Mesenchymal stem cell (in vitro differentiated cells and primary cell): ENCODE measurements around the gene MAN1C1.

Experiments
- DNase-seq: peaks from one replicate; pipeline ENCODE4 v3.0.0-alpha.2; 2013
- H2AFZ ChIP-seq: one replicate; pipeline ENCODE4 v1.6.1; 2013; ENCODE audit warnings: low read depth, mild to moderate bottlenecking, control low read depth, inconsistent platforms, low read length, moderate library complexity
- H2AK5ac ChIP-seq: 2 replicates; pipeline ENCODE4 v1.6.1; 2013; ENCODE audit warnings: low read length, moderate library complexity, mild to moderate bottlenecking, inconsistent platforms; ENCODE audit not compliant: severe bottlenecking
- H2BK120ac ChIP-seq: one replicate; pipeline ENCODE4 v1.6.1; 2013; ENCODE audit warnings: low read depth, mild to moderate bottlenecking, inconsistent platforms, low read length, moderate library complexity
- H2BK12ac ChIP-seq, 2 experiments: one replicate each; pipeline ENCODE4 v1.6.1; 2013; ENCODE audit warnings: inconsistent platforms in 2 of 2, low read length in 2 of 2, mild to moderate bottlenecking in 2 of 2, moderate library complexity in 2 of 2, control low read depth in 1 of 2
- H2BK15ac ChIP-seq: one replicate; pipeline ENCODE4 v1.6.1; 2013; ENCODE audit warnings: mild to moderate bottlenecking, low read depth, inconsistent platforms; ENCODE audit not compliant: poor library complexity, severe bottlenecking
- H2BK5ac ChIP-seq: 2 replicates; pipeline ENCODE4 v1.6.1; 2013; ENCODE audit warnings: low read depth, mild to moderate bottlenecking, low read length, control low read depth, inconsistent platforms; ENCODE audit not compliant: poor library complexity, severe bottlenecking
- H3K14ac ChIP-seq, 2 experiments: one replicate each; pipeline ENCODE4 v1.6.1; 2013; ENCODE audit warnings: inconsistent platforms in 2 of 2, low read length in 2 of 2, control low read depth in 1 of 2, mild to moderate bottlenecking in 1 of 2, moderate library complexity in 1 of 2
- H3K18ac ChIP-seq, 2 experiments: one replicate each; pipeline ENCODE4 v1.6.1; 2013; ENCODE audit warnings: inconsistent platforms in 2 of 2, low read length in 2 of 2, control low read depth in 1 of 2, low read depth in 1 of 2, mild to moderate bottlenecking in 1 of 2
- H3K23ac ChIP-seq, 2 experiments: one replicate each; pipeline ENCODE4 v1.6.1; 2013; ENCODE audit warnings: inconsistent platforms in 2 of 2, low read length in 2 of 2, mild to moderate bottlenecking in 2 of 2, moderate library complexity in 2 of 2, control low read depth in 1 of 2
- H3K27ac ChIP-seq: 2 replicates; pipeline ENCODE4 v1.5.1; 2013; ENCODE audit warnings: mild to moderate bottlenecking, moderate library complexity, low read length, control low read depth, inconsistent platforms; ENCODE audit not compliant: poor library complexity, severe bottlenecking
- H3K27me3 ChIP-seq, 2 experiments: 2 replicates each; pipeline versions ENCODE4 v1.6.1 to v1.7.0; 2013; ENCODE audit warnings: low read length in 2 of 2, mild to moderate bottlenecking in 2 of 2, moderate library complexity in 2 of 2, control low read depth in 1 of 2, inconsistent platforms in 1 of 2; ENCODE audit not compliant: control insufficient read depth in 1 of 2, insufficient read depth in 1 of 2
- H3K36me3 ChIP-seq, 2 experiments: 2 replicates each; pipeline versions ENCODE4 v1.6.1 to v1.7.0; 2013; ENCODE audit warnings: low read length in 2 of 2, control low read depth in 1 of 2, inconsistent platforms in 1 of 2, low read depth in 1 of 2, mild to moderate bottlenecking in 1 of 2; ENCODE audit not compliant: insufficient read depth in 2 of 2, control insufficient read depth in 1 of 2
- H3K4ac ChIP-seq, 2 experiments: one replicate each; pipeline ENCODE4 v1.6.1; 2013; ENCODE audit warnings: inconsistent platforms in 2 of 2, low read length in 2 of 2, mild to moderate bottlenecking in 2 of 2, moderate library complexity in 2 of 2, control low read depth in 1 of 2, low read depth in 1 of 2
- H3K4me1 ChIP-seq: 2 replicates; pipeline ENCODE4 v1.6.1; 2013; ENCODE audit warnings: low read depth, low read length, control low read depth; ENCODE audit not compliant: control insufficient read depth, insufficient read depth
- H3K4me2 ChIP-seq: 2 replicates; pipeline ENCODE4 v1.6.1; 2013; ENCODE audit warnings: low read length, mild to moderate bottlenecking, inconsistent platforms; ENCODE audit not compliant: poor library complexity, severe bottlenecking
- H3K4me3 ChIP-seq, 2 experiments: 2 replicates each; pipeline versions ENCODE4 v1.5.1 to v1.7.0; 2013; ENCODE audit warnings: low read length in 2 of 2, mild to moderate bottlenecking in 2 of 2, control low read depth in 1 of 2, low read depth in 1 of 2; ENCODE audit not compliant: insufficient read depth in 1 of 2
- H3K79me1 ChIP-seq: replicated peaks from 2 replicates; pipeline ENCODE4 v1.6.1; 2013; ENCODE audit warnings: mild to moderate bottlenecking, control low read depth, low read length, inconsistent platforms; ENCODE audit not compliant: poor library complexity, severe bottlenecking
- H3K9ac ChIP-seq: 2 replicates; pipeline ENCODE4 v1.7.0; 2013; ENCODE audit warnings: mild to moderate bottlenecking, low read length, moderate library complexity
- H3K9me3 ChIP-seq: 2 replicates; pipeline ENCODE4 v1.7.0; 2013; ENCODE audit warnings: mild to moderate bottlenecking, low read length; ENCODE audit not compliant: control insufficient read depth
- H4K8ac ChIP-seq: one replicate; pipeline ENCODE4 v1.6.1; 2013; ENCODE audit warnings: inconsistent platforms, mild to moderate bottlenecking, low read length, moderate library complexity
- H4K91ac ChIP-seq: one replicate; pipeline ENCODE4 v1.6.1; 2013; ENCODE audit warnings: mild to moderate bottlenecking, low read length, inconsistent platforms
- WGBS: methylation state at CpG from one replicate; pipeline ENCODE4 v1.1.7; 2013; ENCODE audit warnings: mixed read lengths; 5-methylcytosine and 5-hydroxymethylcytosine counted together

Gene MAN1C1

DNA sequence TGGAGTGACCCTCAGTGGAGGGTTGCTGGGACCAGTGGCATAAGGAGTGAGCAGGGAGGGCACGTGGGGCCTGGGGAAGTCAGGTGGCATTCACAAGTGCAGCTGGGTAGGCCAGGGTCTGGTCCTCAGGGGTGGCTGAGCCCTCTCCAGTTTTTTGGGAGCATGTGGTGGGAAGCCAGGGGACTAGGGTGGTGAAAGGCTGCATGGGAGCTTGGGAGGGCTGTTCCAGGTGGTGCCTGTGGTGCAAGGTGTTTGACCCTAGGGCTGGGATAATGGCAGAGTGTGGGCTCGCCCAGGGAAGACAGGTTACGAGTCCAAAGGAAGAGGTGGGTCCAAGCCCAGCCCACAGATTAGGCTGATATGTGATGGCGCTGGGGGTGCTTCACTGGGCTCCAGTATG is 30.5 kb downstream of the MAN1C1 start:
- Histone ChIP-seq H2BK15ac (no peak overlapping the region), H2BK5ac (no peak overlapping the region), H2BK120ac (no peak overlapping the region), H3K27me3 (peaks cover 0 to 62% of the 10 kb centered on the region in 2 experiments), H4K91ac (no peak overlapping the region), H2BK12ac (no peak overlapping the region), H3K23ac (no peak overlapping the region), H3K18ac (no peak overlapping the region), H3K4me2 (no peak overlapping the region), H4K8ac (no peak overlapping the region), H3K79me1 (no peaks in the 10 kb centered on the region), H3K4me1 (peaks cover 2% of the 10 kb centered on the region), H3K4ac (no peak overlapping the region), H2AFZ (no peak overlapping the region), H3K14ac (no peak overlapping the region), H3K4me3 (no peak overlapping the region), H3K9ac (no peak overlapping the region), H3K9me3 (no peaks in the 10 kb centered on the region), H3K36me3 (peaks cover 0 to 21% of the 10 kb centered on the region in 2 experiments), H2AK5ac (no peak overlapping the region), H3K27ac (no peak overlapping the region)
- DNase-seq = no peak
- 67% methylated on average over 4 of the region's 4 CpGs for WGBS

DNA sequence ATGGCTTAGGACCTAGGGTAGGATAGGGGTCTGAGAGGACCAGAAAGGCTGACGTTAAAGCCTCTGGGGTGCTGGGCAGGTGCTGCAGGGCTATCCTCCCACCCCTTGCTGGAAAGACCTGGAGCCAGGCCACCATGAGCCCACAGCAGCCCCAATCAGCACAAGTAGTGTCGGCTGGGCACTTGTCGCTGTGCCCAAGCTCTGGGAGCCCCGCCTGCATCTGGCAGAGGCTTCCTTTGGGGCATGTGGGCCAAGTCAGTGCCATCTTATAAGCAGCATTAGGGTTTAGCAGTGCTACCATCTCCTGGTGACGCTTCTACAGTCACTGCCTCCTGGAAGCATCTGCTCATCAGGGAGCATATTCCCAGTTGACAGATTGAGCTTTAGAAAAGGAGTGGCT is 31.3 kb downstream of the MAN1C1 start:
- H3K9me3 ChIP-seq = no peaks in the 10 kb centered on the region
- no peak overlapping the region for H2BK5ac ChIP-seq
- no peak overlapping the region for H2AK5ac ChIP-seq
- no peak overlapping the region for H2BK15ac ChIP-seq
- H4K91ac ChIP-seq = no peak overlapping the region
- no peak overlapping the region for H3K18ac ChIP-seq
- H3K14ac ChIP-seq = no peak overlapping the region
- H3K79me1 ChIP-seq = no peaks in the 10 kb centered on the region
- no peak overlapping the region for H2BK12ac ChIP-seq
- no peak for DNase-seq
- no peak overlapping the region for H3K4me3 ChIP-seq
- H3K27me3 ChIP-seq = peaks cover 0 to 54% of the 10 kb centered on the region in 2 experiments
- 88% methylated on average over 5 of the region's 5 CpGs for WGBS
- no peak overlapping the region for H3K27ac ChIP-seq
- no peak overlapping the region for H2BK120ac ChIP-seq
- no peak overlapping the region for H3K4me2 ChIP-seq
- H3K23ac ChIP-seq = no peak overlapping the region
- peaks cover 0 to 24% of the 10 kb centered on the region in 2 experiments for H3K36me3 ChIP-seq
- H3K4ac ChIP-seq = no peak overlapping the region
- no peak overlapping the region for H3K9ac ChIP-seq
- H3K4me1 ChIP-seq = peaks cover 6% of the 10 kb centered on the region
- H4K8ac ChIP-seq = no peak overlapping the region
- no peak overlapping the region for H2AFZ ChIP-seq

DNA sequence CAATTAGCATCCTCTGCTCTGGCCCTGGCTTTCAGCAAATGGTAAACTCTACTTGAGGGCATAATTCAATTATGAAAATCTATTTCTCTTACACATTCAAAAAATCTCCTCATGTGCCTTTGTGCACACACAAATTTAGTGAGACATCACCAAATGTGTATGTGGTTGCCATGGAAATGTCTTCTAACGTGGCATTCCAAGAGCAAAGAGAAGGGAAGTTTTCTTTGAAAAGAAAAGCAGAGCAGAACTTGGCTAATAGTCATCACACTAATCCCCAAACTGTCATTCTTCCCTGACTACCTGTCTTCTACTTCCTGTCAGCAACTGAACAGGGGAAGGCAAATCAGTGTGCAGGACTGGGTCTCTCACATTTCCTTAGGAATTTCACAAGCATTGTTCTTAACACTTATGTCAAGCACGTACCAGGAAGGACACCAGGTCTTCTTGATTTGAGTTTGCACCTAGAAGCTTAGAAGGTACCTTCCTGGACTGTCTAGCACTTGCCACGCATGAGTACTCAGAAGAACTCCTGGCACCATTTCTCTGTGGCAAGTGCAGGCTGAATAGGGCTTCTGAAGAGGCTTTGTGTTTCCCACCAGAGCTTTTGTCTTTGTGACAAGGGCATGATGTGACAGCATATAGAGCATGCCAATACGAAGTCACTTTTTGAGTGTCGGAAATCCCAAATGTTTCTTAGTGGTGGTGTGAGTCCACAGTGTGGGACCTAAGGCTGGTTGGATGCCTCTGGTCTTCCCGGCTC is 32.3 kb downstream of the MAN1C1 start:
- WGBS = 75% methylated on average over 5 of the region's 6 CpGs
- H2BK12ac ChIP-seq = no peak overlapping the region
- no peak overlapping the region for H3K23ac ChIP-seq
- H3K79me1 ChIP-seq = no peaks in the 10 kb centered on the region
- peaks cover 6% of the 10 kb centered on the region for H3K4me1 ChIP-seq
- peak; percentile 17 for DNase-seq
- peaks cover 0 to 59% of the 10 kb centered on the region in 2 experiments for H3K27me3 ChIP-seq
- no peak overlapping the region for H3K4me2 ChIP-seq
- H3K9ac ChIP-seq = no peak overlapping the region
- H2BK15ac ChIP-seq = no peak overlapping the region
- no peak overlapping the region for H3K4ac ChIP-seq
- H4K8ac ChIP-seq = no peak overlapping the region
- H3K36me3 ChIP-seq = peaks cover 0 to 23% of the 10 kb centered on the region in 2 experiments
- no peaks in the 10 kb centered on the region for H3K9me3 ChIP-seq
- no peak overlapping the region for H3K4me3 ChIP-seq
- H4K91ac ChIP-seq = no peak overlapping the region
- no peak overlapping the region for H3K27ac ChIP-seq
- H3K18ac ChIP-seq = no peak overlapping the region
- H3K14ac ChIP-seq = no peak overlapping the region
- H2AK5ac ChIP-seq = no peak overlapping the region
- H2BK5ac ChIP-seq = no peak overlapping the region
- no peak overlapping the region for H2AFZ ChIP-seq
- no peak overlapping the region for H2BK120ac ChIP-seq

- Histone ChIP-seq H3K79me1 (no peaks in the 10 kb centered on the region), H3K14ac (no peak overlapping the region), H2BK5ac (no peak overlapping the region), H3K4me2 (no peak overlapping the region), H3K36me3 (peaks cover 0 to 22% of the 10 kb centered on the region in 2 experiments), H2BK120ac (no peak overlapping the region), H3K9me3 (no peaks in the 10 kb centered on the region), H3K27me3 (peaks cover 0 to 57% of the 10 kb centered on the region in 2 experiments), H3K4me3 (no peak overlapping the region), H3K4ac (no peak overlapping the region), H3K23ac (no peak overlapping the region), H3K9ac (no peak overlapping the region), H2BK15ac (no peak overlapping the region), H3K27ac (no peak overlapping the region), H2BK12ac (no peak overlapping the region), H2AFZ (no peak overlapping the region), H3K18ac (no peak overlapping the region), H2AK5ac (no peak overlapping the region), H4K8ac (no peak overlapping the region), H4K91ac (no peak overlapping the region), H3K4me1 (peaks cover 6% of the 10 kb centered on the region)
- 79% methylated on average over 10 of the region's 11 CpGs for WGBS
- DNase-seq = no peak
These were observed 33.1 kb downstream of the MAN1C1 start for GRCh38 chr1:25649505-25650288.
